Thyroid gland (tissue), 4 donors: ENCODE results near the gene TRIP4.

ENCODE experiments used
- CTCF ChIP-seq, 6 experiments: fragments of 200-600 bp in 3 of 6; fragments of 450-650 bp in 3 of 6; sonication (generic) in 3 of 6; IDR thresholded peaks; one replicate each; pipeline ENCODE4 v1.5.1; 2016 to 2019; ENCODE audit warnings: antibody characterized with exemption in 6 of 6, mild to moderate bottlenecking in 2 of 6, inconsistent platforms in 1 of 6, moderate library complexity in 1 of 6
- POLR2A ChIP-seq, 2 donors: fragments of 450-650 bp; IDR thresholded peaks; one replicate each; pipeline ENCODE4 v1.6.1; 2017; ENCODE audit warnings: antibody characterized with exemption in 2 of 2, mild to moderate bottlenecking in 2 of 2, moderate library complexity in 1 of 2

GRCh38 chr15:64485796-64486195, 98.2 kb downstream of the TRIP4 start:
- TF ChIP-seq CTCF (IDR thresholded peaks at IDR 0.05) (no peak), POLR2A (IDR thresholded peaks at IDR 0.05) (no peak)
